Osteoblast (primary cell): Measurements from ENCODE around the gene RPS2. TPM values are rescaled to one million over a fixed set of nuclear protein-coding genes. Genes with fewer than 3 reads are reported as not detected.
"Not testable (repeated sequence)": the region's sequence is repeated elsewhere in the genome, so short reads cannot be mapped to it uniquely, and the experiment has no call there.

ENCODE experiments used
- DNase-seq: peaks from one replicate; pipeline ENCODE4 v3.0.0; 2011; ENCODE audit warnings: low spot score, mixed read lengths; ENCODE audit not compliant: insufficient read length; ENCODE audit errors: missing footprints
- H2AFZ ChIP-seq: 2 replicates; pipeline ENCODE4 v1.6.0; 2011; ENCODE audit warnings: mild to moderate bottlenecking, low read length
- H3K27ac ChIP-seq: 2 replicates; pipeline ENCODE4 v1.5.1; 2011; ENCODE audit warnings: mild to moderate bottlenecking, low read depth, low read length, moderate library complexity
- H3K27me3 ChIP-seq: 2 replicates; pipeline ENCODE4 v1.6.0; 2012; ENCODE audit warnings: mild to moderate bottlenecking, control low read depth, inconsistent platforms, low read length, moderate library complexity; ENCODE audit not compliant: insufficient read depth
- H3K36me3 ChIP-seq: 2 replicates; pipeline ENCODE4 v1.5.1; 2011; ENCODE audit warnings: mild to moderate bottlenecking, low read length, control low read depth, moderate library complexity; ENCODE audit not compliant: insufficient read depth
- H3K4me1 ChIP-seq: 2 replicates; pipeline ENCODE4 v1.5.1; 2011; ENCODE audit warnings: mild to moderate bottlenecking, low read length, control low read depth, moderate library complexity; ENCODE audit not compliant: insufficient read depth
- H3K4me2 ChIP-seq: 2 replicates; pipeline ENCODE4 v1.6.0; 2011; ENCODE audit warnings: mild to moderate bottlenecking, low read length; ENCODE audit not compliant: insufficient read depth
- H3K4me3 ChIP-seq: fragments of 200-600 bp; sonication (generic); 3 replicates; pipeline ENCODE4 v1.5.1; 2012; ENCODE audit warnings: mild to moderate bottlenecking, low read length, inconsistent platforms; ENCODE audit not compliant: insufficient read depth
- H3K79me2 ChIP-seq: 2 replicates; pipeline ENCODE4 v1.6.0; 2012; ENCODE audit warnings: mild to moderate bottlenecking, low read length, control low read depth, inconsistent platforms; ENCODE audit not compliant: insufficient read depth
- H3K9me3 ChIP-seq: 2 replicates; pipeline ENCODE4 v1.5.1; 2011; ENCODE audit warnings: low read depth, low read length, control low read depth
- H4K20me1 ChIP-seq: 2 replicates; pipeline ENCODE4 v1.6.0; 2012; ENCODE audit warnings: mild to moderate bottlenecking, low read length, control low read depth; ENCODE audit not compliant: insufficient read depth
- total RNA-seq: library from RNA; depleted of rRNA; stranded (reverse); fragments of >200 nt; gene quantifications from 2 replicates; pipeline ENCODE4 v1.2.3, GENCODE V29; 2012
- TF ChIP-seq, protein P1 (sequence below): IDR thresholded peaks from 2 replicates; pipeline ENCODE4 v1.5.1; 2011; ENCODE audit warnings: mild to moderate bottlenecking, low read depth, low read length, moderate library complexity; ENCODE audit errors: extremely low read depth

The RPS2 gene
- total RNA-seq, 1 donor = 2,359 TPM

DNA sequence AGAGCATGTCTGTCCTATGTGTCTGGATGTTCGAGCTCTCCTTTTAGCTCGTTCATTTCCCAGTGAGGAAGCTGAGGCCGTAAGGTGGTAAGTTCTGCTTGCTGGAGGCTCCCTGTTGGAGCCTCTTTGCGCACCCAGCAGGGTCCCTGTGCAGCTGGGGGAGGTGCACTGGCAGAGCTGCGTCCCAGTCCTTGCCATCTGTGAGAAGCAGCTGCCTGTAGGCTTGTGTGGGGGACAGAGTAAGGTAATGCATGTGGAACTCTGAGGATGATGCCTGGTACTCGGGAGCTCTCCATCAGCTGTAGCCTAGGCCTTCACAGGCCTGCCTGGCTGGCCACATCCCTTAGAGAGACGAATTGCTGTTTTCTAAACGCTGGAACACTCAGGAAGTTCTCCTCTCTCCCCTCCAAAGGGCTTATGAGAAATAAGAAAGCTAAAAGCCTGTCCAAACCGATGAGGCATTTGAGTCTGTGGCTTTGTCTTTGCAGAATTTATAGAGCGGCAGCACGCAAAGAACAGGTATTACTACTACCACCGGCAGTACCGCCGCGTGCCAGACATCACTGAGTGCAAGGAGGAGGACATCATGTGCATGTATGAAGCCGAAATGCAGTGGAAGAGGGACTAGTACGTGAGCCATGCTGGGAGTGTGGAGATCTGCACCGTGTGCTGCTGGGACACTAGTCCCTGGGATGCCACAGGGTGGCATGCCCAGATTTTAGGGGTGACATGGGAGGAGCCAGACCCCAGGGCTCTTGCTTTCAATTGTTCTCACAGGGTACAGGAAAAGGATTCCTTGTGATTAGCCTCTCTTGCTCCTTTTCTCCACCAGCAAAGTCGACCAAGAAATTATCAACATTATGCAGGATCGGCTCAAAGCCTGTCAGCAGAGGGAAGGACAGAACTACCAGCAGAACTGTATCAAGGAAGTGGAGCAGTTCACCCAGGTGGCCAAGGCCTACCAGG, 3.7 kb downstream of the RPS2 start:
- H3K4me2 ChIP-seq = peak overlapping the region; percentile 80
- peaks cover 28% of the 10 kb centered on the region for H3K36me3 ChIP-seq
- H4K20me1 ChIP-seq = peaks cover 38% of the 10 kb centered on the region
- H3K27me3 ChIP-seq = no peaks in the 10 kb centered on the region
- DNase-seq = peak; percentile 75
- H3K9me3 ChIP-seq = no peaks in the 10 kb centered on the region
- H3K79me2 ChIP-seq = peaks cover 54% of the 10 kb centered on the region
- peaks cover 26% of the 10 kb centered on the region for H3K4me1 ChIP-seq
- peak overlapping the region; percentile 93 for H3K4me3 ChIP-seq
- no peak overlapping the region for H2AFZ ChIP-seq
- TF ChIP-seq, protein P1, sequence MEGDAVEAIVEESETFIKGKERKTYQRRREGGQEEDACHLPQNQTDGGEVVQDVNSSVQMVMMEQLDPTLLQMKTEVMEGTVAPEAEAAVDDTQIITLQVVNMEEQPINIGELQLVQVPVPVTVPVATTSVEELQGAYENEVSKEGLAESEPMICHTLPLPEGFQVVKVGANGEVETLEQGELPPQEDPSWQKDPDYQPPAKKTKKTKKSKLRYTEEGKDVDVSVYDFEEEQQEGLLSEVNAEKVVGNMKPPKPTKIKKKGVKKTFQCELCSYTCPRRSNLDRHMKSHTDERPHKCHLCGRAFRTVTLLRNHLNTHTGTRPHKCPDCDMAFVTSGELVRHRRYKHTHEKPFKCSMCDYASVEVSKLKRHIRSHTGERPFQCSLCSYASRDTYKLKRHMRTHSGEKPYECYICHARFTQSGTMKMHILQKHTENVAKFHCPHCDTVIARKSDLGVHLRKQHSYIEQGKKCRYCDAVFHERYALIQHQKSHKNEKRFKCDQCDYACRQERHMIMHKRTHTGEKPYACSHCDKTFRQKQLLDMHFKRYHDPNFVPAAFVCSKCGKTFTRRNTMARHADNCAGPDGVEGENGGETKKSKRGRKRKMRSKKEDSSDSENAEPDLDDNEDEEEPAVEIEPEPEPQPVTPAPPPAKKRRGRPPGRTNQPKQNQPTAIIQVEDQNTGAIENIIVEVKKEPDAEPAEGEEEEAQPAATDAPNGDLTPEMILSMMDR = no peak
- H3K27ac ChIP-seq = no peak overlapping the region

DNA sequence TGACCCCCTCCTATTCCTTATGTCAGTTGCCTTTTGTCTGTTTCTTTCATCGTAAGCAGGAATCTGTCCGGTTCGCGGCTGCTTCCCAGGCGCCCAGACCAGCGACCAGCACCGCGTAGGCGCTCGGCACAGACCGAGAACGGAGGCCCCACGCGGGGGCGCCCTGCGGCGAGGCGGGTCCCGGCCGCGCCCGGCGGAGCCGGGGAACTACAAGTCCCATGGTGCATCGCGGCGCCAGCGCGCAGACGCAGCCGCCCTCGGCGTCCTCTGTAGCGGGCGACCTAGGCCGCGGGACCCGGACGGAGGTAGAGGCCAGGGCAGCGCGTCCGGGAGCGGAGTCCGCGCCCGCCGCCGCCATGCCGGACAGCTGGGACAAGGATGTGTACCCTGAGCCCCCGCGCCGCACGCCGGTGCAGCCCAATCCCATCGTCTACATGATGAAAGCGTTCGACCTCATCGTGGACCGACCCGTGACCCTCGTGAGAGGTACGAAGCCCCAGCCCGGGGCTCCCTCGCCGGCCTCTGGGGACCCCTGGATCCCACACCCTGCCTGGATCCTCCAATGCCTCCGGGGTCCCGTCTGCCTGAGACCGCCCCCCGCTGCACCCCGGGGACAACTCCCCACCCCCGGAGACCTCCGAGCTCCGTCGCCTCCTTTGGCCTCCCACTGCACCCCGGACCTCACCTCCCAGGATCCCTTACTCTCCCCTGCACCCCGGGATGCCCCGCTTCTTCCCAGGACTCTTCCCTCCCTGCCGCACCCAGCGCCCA, 5.2 kb downstream of the RPS2 start, which contains the start of gene NDUFB10:
Gene NDUFB10, plus strand, starts transcription at position 270 of the 771 bp plus-strand sequence. Its CDS starts 87 bp downstream, at position 357.
- Histone ChIP-seq H3K4me2 (peak within 1 kb of the TSS; percentile 80), H4K20me1 (peaks cover 38% of the 10 kb centered on the region), H3K4me3 (peak within 1 kb of the TSS; percentile 93), H3K9me3 (no peaks in the 10 kb centered on the region), H3K36me3 (peaks cover 28% of the 10 kb centered on the region), H3K4me1 (peaks cover 19% of the 10 kb centered on the region), H3K27ac (peak within 1 kb of the TSS; percentile 72), H2AFZ (peak within 1 kb of the TSS; percentile 88), H3K27me3 (no peaks in the 10 kb centered on the region), H3K79me2 (peaks cover 42% of the 10 kb centered on the region)
- peak; percentile 99 for DNase-seq
- TF ChIP-seq, protein P1 = peak; percentile 56

DNA sequence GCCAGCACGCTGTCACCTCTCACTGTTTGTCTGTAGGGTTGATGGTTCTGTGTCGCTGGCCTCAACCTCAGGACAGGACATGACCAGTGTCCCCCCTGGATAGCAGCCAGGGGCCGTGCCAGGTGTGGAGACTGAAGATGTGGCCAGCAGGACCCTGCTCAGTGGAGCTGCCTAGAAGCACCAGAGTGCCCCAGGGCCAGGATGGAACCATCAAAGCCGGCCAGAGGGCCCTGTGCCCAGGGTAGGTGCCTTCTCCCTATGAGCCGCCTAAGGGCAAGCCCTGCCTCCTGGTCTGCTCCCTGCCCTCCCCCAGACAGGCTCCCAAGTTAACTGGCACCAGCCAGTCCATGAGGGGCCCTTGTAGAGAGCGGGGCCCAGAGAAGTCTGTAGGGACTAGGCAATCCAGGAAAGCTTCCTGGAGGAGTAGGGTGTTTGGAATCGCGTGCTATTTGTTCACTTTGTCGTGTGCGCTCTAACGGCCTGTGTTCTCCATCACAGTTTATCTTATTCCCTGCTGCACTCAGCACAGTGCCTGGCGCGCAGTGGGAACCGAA, 5.8 kb downstream of the RPS2 start:
- Histone ChIP-seq H2AFZ (peak overlapping the region; percentile 88), H3K79me2 (peaks cover 35% of the 10 kb centered on the region), H3K9me3 (no peaks in the 10 kb centered on the region), H3K27me3 (no peaks in the 10 kb centered on the region), H3K4me1 (peaks cover 18% of the 10 kb centered on the region), H3K27ac (no peak overlapping the region), H3K4me2 (peak overlapping the region; percentile 80), H3K36me3 (peaks cover 25% of the 10 kb centered on the region), H3K4me3 (peak overlapping the region; percentile 93), H4K20me1 (peaks cover 34% of the 10 kb centered on the region)
- TF ChIP-seq, protein P1 = no peak
- peak; percentile 60 for DNase-seq

DNA sequence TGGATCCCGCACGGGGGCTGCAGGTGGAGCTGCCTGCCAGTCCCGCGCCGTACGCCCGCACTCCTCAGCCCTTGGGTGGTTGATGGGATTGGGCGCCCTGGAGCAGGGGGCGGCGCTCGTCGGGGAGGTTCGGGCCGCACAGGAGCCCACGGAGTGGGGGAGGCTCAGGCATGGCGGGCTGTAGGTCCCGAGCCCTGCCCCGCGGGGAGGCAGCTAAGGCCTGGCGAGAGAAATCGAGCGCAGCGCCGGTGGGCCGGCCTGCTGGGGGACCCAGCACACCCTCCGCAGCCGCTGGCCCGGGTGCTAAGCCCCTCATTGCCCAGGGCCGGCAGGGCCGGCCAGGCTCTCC, 6.5 kb downstream of the RPS2 start:
- Histone ChIP-seq H3K36me3 (peaks cover 19% of the 10 kb centered on the region), H4K20me1 (peaks cover 27% of the 10 kb centered on the region), H3K79me2 (peaks cover 28% of the 10 kb centered on the region), H3K4me1 (peaks cover 11% of the 10 kb centered on the region)
- H3K4me3 ChIP-seq, H3K4me2 ChIP-seq, DNase-seq, H3K9me3 ChIP-seq, H3K27me3 ChIP-seq, H3K27ac ChIP-seq, H2AFZ ChIP-seq: not testable (repeated sequence)

DNA sequence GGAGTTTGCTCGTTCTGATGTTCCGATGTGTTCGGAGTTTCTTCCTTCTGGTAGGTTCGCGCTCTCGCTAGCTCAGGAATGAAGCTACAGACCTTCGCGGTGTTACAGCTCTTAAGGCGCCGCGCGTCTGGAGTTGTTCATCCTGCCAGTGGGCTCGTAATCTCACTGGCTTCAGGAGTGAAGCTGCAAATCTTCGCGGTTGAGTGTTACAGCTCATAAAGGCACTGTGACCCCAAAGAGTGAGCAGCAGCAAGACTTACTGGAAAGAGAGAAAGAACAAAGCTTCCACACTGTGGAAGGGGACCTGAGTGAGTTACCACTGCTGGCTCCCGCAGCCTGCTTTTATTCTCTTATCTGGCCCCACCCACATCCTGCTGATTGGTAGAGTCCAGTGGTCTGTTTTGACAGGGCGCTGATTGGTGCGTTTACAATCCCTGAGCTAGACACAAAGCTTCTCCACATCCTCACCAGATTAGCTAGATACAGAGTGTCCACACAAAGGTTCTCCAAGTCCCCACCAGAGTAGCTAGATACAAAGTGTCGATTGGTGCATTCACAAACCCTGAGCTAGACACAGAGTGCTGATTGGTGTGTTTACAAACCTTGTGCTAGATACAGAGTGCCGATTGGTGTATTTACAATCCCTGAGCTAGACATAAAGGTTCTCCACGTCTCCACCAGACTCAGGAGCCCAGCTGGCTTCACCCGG, 7.0 kb downstream of the RPS2 start:
- H3K4me3 ChIP-seq, H3K4me2 ChIP-seq, H3K27me3 ChIP-seq, H3K9me3 ChIP-seq, H3K4me1 ChIP-seq, H2AFZ ChIP-seq, DNase-seq, H3K27ac ChIP-seq: not testable (repeated sequence)
- H3K36me3 ChIP-seq = peaks cover 13% of the 10 kb centered on the region
- H3K79me2 ChIP-seq = peaks cover 23% of the 10 kb centered on the region
- peaks cover 22% of the 10 kb centered on the region for H4K20me1 ChIP-seq
